SK-N-SH (cell line): ENCODE data around the gene WDR27. TPM values are rescaled to one million over a fixed set of nuclear protein-coding genes. Genes with fewer than 3 reads are reported as not detected.

Source experiments
- CTCF ChIA-PET: fragments of 300-600, 350-600 bp; formaldehyde crosslinking; extraction: SDS; loops from one replicate; lab custom pipeline; 2021; lab: Yijun Ruan, JAX
- POLR2A ChIA-PET: fragments of 350-600 bp; sonication (Branson Sonifier 250); formaldehyde crosslinking; extraction: SDS; loops from one replicate; lab custom pipeline; 2020; ENCODE audit warnings: antibody characterized with exemption, inconsistent platforms; lab: Yijun Ruan, JAX
- DNase-seq: peaks from one replicate; pipeline ENCODE4 v3.0.0; 2012
- H2AFZ ChIP-seq: fragments of 200-600 bp; sonication (generic); 2 replicates; pipeline ENCODE4 v1.8.1; 2016; ENCODE audit warnings: antibody characterized with exemption, mild to moderate bottlenecking, low read depth
- H3F3A ChIP-seq: fragments of 200-600 bp; sonication (generic); replicated peaks from 2 replicates; pipeline ENCODE3; 2016; ENCODE audit warnings: antibody characterized with exemption, mild to moderate bottlenecking; ENCODE audit not compliant: insufficient read depth
- H3K27ac ChIP-seq, 2 experiments: fragments of 200-500 bp in 1 of 2; fragments of 200-600 bp in 1 of 2; sonication (Bioruptor generic) in 1 of 2; sonication (generic), shearing (Covaris generic) in 1 of 2; 2 replicates each; pipeline versions ENCODE4 v1.5.1 to v1.6.1; 2014 to 2016; ENCODE audit warnings: low read depth in 2 of 2, inconsistent platforms in 1 of 2, low read length in 1 of 2, mild to moderate bottlenecking in 1 of 2, mixed read lengths in 1 of 2
- H3K27me3 ChIP-seq: fragments of 200-600 bp; sonication (generic), shearing (Covaris generic); 2 replicates; pipeline ENCODE4 v1.6.1; 2016; ENCODE audit warnings: mixed run types; ENCODE audit not compliant: insufficient read depth
- H3K36me3 ChIP-seq, 2 experiments: fragments of 200-500 bp in 1 of 2; fragments of 200-600 bp in 1 of 2; sonication (Bioruptor generic) in 1 of 2; sonication (generic) in 1 of 2; replicated peaks in 1 of 2; 2 replicates each; pipeline versions ENCODE3 to v1.5.1; 2014 to 2016; ENCODE audit warnings: low read length in 1 of 2, mild to moderate bottlenecking in 1 of 2; ENCODE audit not compliant: insufficient read depth in 2 of 2, control insufficient read depth in 1 of 2
- H3K4me1 ChIP-seq, 2 experiments: fragments of 200-500 bp in 1 of 2; fragments of 200-600 bp in 1 of 2; sonication (Bioruptor generic) in 1 of 2; sonication (generic), shearing (Covaris generic) in 1 of 2; 2 replicates each; pipeline versions ENCODE4 v1.5.1 to v1.6.1; 2014 to 2016; ENCODE audit warnings: low read depth in 1 of 2, low read length in 1 of 2, mixed run types in 1 of 2; ENCODE audit not compliant: insufficient read depth in 2 of 2, control insufficient read depth in 1 of 2
- H3K4me2 ChIP-seq: fragments of 200-600 bp; sonication (generic), shearing (Covaris generic); 2 replicates; pipeline ENCODE4 v1.6.1; 2017; ENCODE audit warnings: mixed run types
- H3K4me3 ChIP-seq, 2 experiments: fragments of 200-500 bp in 1 of 2; fragments of 200-600 bp in 1 of 2; sonication (Bioruptor generic) in 1 of 2; sonication (generic), shearing (Covaris generic) in 1 of 2; 2 replicates each; pipeline versions ENCODE4 v1.5.1 to v1.8.1; 2014 to 2016; ENCODE audit warnings: low read depth in 2 of 2, inconsistent platforms in 1 of 2, low read length in 1 of 2, mild to moderate bottlenecking in 1 of 2, mixed read lengths in 1 of 2, moderate library complexity in 1 of 2
- H3K79me2 ChIP-seq: fragments of 200-600 bp; sonication (generic); 2 replicates; pipeline ENCODE4 v1.8.1; 2017; ENCODE audit warnings: mild to moderate bottlenecking; ENCODE audit not compliant: insufficient read depth
- H3K9ac ChIP-seq: fragments of 200-600 bp; sonication (generic); 2 replicates; pipeline ENCODE4 v1.6.1; 2017; ENCODE audit warnings: mixed run types
- H3K9me2 ChIP-seq: fragments of 200-600 bp; sonication (generic); 2 replicates; pipeline ENCODE4 v1.6.1; 2017; ENCODE audit warnings: mixed run types
- H3K9me3 ChIP-seq: fragments of 200-600 bp; sonication (generic); 2 replicates; pipeline ENCODE4 v1.6.1; 2017; ENCODE audit warnings: mixed run types, mild to moderate bottlenecking, moderate library complexity
- H4K20me1 ChIP-seq: fragments of 200-600 bp; sonication (generic); 2 replicates; pipeline ENCODE4 v1.6.1; 2017; ENCODE audit warnings: mild to moderate bottlenecking, mixed run types; ENCODE audit not compliant: insufficient read depth
- CHD2 ChIP-seq: fragments of 150-350 bp; IDR thresholded peaks from 2 replicates; pipeline ENCODE4 v1.6.1; 2018; ENCODE audit warnings: low read length; ENCODE audit not compliant: partially characterized antibody
- ELF1 ChIP-seq: IDR thresholded peaks from 2 replicates; pipeline ENCODE4 v1.4.0; 2012
- EP300 ChIP-seq, 2 experiments: IDR thresholded peaks; 2 replicates each; pipeline versions ENCODE4 v1.4.0 to v1.6.1; 2012; ENCODE audit warnings: borderline replicate concordance in 1 of 2, low read depth in 1 of 2, low read length in 1 of 2
- FOXJ3 ChIP-seq: sonication (generic); formaldehyde crosslinking; IDR thresholded peaks from 2 replicates; pipeline ENCODE4 v1.5.1; 2020; ENCODE audit warnings: mild to moderate bottlenecking, missing genetic modification reagents
- GABPA ChIP-seq: IDR thresholded peaks from 2 replicates; pipeline ENCODE4 v1.4.0; 2012; ENCODE audit warnings: low read depth, mild to moderate bottlenecking
- GATA2 ChIP-seq: sonication (generic); formaldehyde crosslinking; IDR thresholded peaks from 2 replicates; pipeline ENCODE4 v1.5.0; 2020; ENCODE audit warnings: mild to moderate bottlenecking, missing genetic modification reagents
- NFIC ChIP-seq: IDR thresholded peaks from 2 replicates; pipeline ENCODE4 v1.4.0; 2012; ENCODE audit warnings: borderline replicate concordance
- NRF1 ChIP-seq: IDR thresholded peaks from 2 replicates; pipeline ENCODE4 v1.6.1; 2012; ENCODE audit warnings: low read depth, mild to moderate bottlenecking, low read length
- RCOR1 ChIP-seq: fragments of 150-350 bp; IDR thresholded peaks from 2 replicates; pipeline ENCODE4 v1.6.1; 2017; ENCODE audit warnings: antibody characterized with exemption, low read length
- RXRA ChIP-seq: IDR thresholded peaks from 2 replicates; pipeline ENCODE4 v1.4.0; 2012; ENCODE audit warnings: low read depth, mild to moderate bottlenecking, borderline replicate concordance
- SIN3A ChIP-seq: IDR thresholded peaks from 2 replicates; pipeline ENCODE4 v1.6.1; 2012; ENCODE audit warnings: low read depth, mild to moderate bottlenecking, low read length, moderate library complexity, borderline replicate concordance
- WGBS: methylation state at CpG from one replicate; pipeline ENCODE4 v1.1.6; 2017; ENCODE audit warnings: low lambda C conversion rate; 5-methylcytosine and 5-hydroxymethylcytosine counted together
- polyA plus RNA-seq, 3 experiments: library from polyadenylated mRNA; depleted of rRNA; stranded (reverse); fragments of >200 nt; gene quantifications; 2 replicates each; pipeline ENCODE4 v1.2.3, GENCODE V29; 2012
- TF ChIP-seq, protein P1 (sequence below): IDR thresholded peaks from 2 replicates; pipeline ENCODE4 v1.4.0; 2012; ENCODE audit warnings: low read depth, borderline replicate concordance
- TF ChIP-seq, protein P2 (sequence below): IDR thresholded peaks from 2 replicates; pipeline ENCODE4 v1.4.0; 2012; ENCODE audit warnings: low read depth, borderline replicate concordance

Gene WDR27
- polyA plus RNA-seq, 1 of the 3 experiments (the other 2 are of a cell fraction) = 55.6 TPM

DNA sequence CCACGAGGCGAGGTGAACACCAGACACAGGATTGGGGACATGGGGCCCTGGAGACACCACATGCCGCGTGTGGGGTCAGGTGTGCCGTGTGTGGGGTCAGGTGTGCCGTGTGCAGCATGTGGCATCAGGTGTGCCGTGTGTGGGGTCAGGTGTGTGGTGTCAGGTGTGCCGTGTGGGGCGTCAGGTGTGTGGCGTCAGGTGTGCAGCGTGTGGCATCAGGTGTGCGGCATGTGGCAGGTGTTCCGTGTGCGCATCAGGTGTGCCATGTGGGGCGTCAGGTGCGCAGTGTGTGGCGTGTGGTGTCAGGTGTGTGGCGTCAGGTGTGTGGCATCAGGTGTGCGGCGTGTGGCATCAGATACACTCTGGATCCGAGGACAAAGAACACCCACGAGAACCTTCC is 77.9 kb downstream of the WDR27 start (continued):
- TF ChIP-seq, protein P1, sequence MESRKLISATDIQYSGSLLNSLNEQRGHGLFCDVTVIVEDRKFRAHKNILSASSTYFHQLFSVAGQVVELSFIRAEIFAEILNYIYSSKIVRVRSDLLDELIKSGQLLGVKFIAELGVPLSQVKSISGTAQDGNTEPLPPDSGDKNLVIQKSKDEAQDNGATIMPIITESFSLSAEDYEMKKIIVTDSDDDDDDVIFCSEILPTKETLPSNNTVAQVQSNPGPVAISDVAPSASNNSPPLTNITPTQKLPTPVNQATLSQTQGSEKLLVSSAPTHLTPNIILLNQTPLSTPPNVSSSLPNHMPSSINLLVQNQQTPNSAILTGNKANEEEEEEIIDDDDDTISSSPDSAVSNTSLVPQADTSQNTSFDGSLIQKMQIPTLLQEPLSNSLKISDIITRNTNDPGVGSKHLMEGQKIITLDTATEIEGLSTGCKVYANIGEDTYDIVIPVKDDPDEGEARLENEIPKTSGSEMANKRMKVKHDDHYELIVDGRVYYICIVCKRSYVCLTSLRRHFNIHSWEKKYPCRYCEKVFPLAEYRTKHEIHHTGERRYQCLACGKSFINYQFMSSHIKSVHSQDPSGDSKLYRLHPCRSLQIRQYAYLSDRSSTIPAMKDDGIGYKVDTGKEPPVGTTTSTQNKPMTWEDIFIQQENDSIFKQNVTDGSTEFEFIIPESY = no peak
- TF ChIP-seq CHD2 = no peak
- no peak for TF ChIP-seq FOXJ3 (CRISPR knock-in tag)
- TF ChIP-seq, all 33 proteins: peak for 0

DNA sequence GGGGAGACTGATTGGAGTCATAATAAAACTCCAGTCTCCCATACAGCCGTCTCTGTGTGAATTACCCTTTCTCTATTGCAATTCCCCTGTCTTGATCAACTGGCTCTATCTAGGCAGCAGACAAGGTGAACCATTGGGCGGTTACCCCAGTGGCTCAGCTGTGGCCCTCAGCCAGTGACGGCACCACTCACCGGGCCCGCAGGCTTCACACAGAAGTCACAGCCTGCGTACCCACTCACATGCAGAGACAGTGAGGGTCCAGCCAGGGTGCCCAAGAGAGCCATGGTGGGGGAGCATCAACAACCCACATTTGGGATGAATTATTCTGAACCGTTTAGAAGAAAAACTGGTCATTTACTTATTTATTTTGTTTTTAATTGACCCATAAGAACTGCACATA is 78.5 kb downstream of the WDR27 start:
- H3K4me1 ChIP-seq = peaks cover 0 to 21% of the 10 kb centered on the region in 2 experiments; a peak in 2 of 4 replicates
- ChIA-PET POLR2A (no interaction called here), CTCF (interaction anchor here (0.7 kb wide), 1 partner anchor 301 kb away, joined by 3 read pairs; no protein-coding TSS in a partner anchor)
- H3K27me3 ChIP-seq = no peaks in the 10 kb centered on the region
- no peaks in the 10 kb centered on the region for H3K79me2 ChIP-seq
- peaks cover 0 to 3% of the 10 kb centered on the region in 2 experiments for H3K36me3 ChIP-seq
- 80% methylated on average over 7 of the region's 7 CpGs for WGBS
- no peak overlapping the region for H3K4me2 ChIP-seq
- H2AFZ ChIP-seq = no peak overlapping the region
- no peak overlapping the region for H3K9ac ChIP-seq
- peaks cover 11% of the 10 kb centered on the region for H3F3A ChIP-seq
- no peaks in the 10 kb centered on the region for H3K9me3 ChIP-seq
- TF ChIP-seq NRF1 (no peak), RCOR1 (no peak), NFIC (no peak), EP300 (IDR thresholded peaks at IDR 0.05; ENCODE audit: borderline replicate concordance in 1 of 2, low read depth in 1 of 2, low read length in 1 of 2) (no peak), GABPA (no peak), RXRA (no peak), SIN3A (no peak), GATA2 (CRISPR knock-in tag) (no peak), ELF1 (no peak)
- TF ChIP-seq, protein P2, sequence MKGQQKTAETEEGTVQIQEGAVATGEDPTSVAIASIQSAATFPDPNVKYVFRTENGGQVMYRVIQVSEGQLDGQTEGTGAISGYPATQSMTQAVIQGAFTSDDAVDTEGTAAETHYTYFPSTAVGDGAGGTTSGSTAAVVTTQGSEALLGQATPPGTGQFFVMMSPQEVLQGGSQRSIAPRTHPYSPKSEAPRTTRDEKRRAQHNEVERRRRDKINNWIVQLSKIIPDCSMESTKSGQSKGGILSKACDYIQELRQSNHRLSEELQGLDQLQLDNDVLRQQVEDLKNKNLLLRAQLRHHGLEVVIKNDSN = no peak
- TF ChIP-seq, protein P1 = no peak
- H3K9me2 ChIP-seq = no peaks in the 10 kb centered on the region
- H4K20me1 ChIP-seq = no peaks in the 10 kb centered on the region
- H3K27ac ChIP-seq = no peak overlapping the region
- no peak overlapping the region for H3K4me3 ChIP-seq
- DNase-seq = no peak
